ENCODE measurements around the gene TMEM9. TPM values are rescaled to one million over a fixed set of nuclear protein-coding genes. Genes with fewer than 3 reads are reported as not detected.

Gene TMEM9
- total RNA-seq, 6 experiments from 2014 or later, result 27.0 to 47.4 (median 35.6) TPM

GRCh38 chr1:201116091-201116490 is 38.2 kb downstream of the TMEM9 start:
- Histone ChIP-seq H3K27ac (no peak overlapping the region), H3K9me3 (no peaks in the 10 kb centered on the region), H3K4me1 (no peaks in the 10 kb centered on the region), H3K4me3 (no peak overlapping the region), H3K27me3 (no peaks in the 10 kb centered on the region), H3K36me3 (no peaks in the 10 kb centered on the region)
- TF ChIP-seq POLR2A (IDR thresholded peaks at IDR 0.05) (no peak), CTCF (IDR thresholded peaks at IDR 0.05) (no peak)
- ATAC-seq (no peak), DNase-seq (no peak)
- WGBS (ENCODE audit: insufficient coverage, low coverage, low lambda C conversion rate, missing lambda C conversion rate), result no CpG with 5 or more reads among the region's 2 CpGs
- intact Hi-C loops (cut with DNase I), result loop anchor here in 1 of 2 donors (10.0 kb wide), 1 partner anchor 141 kb away; no protein-coding TSS in a partner anchor

- no peak for TF ChIP-seq POLR2A (IDR thresholded peaks at IDR 0.05)
- no peak for TF ChIP-seq CTCF (IDR thresholded peaks at IDR 0.05)
- H3K36me3 ChIP-seq, result no peaks in the 10 kb centered on the region
- ATAC-seq (no peak), DNase-seq (no peak)
- H3K27me3 ChIP-seq, result no peaks in the 10 kb centered on the region
- 100% methylated on average over 3 of the region's 25 CpGs for WGBS (ENCODE audit: insufficient coverage, low coverage, low lambda C conversion rate, missing lambda C conversion rate)
- H3K27ac ChIP-seq, result no peak overlapping the region
- H3K9me3 ChIP-seq, result no peaks in the 10 kb centered on the region
- H3K4me3 ChIP-seq, result no peak overlapping the region
- H3K4me1 ChIP-seq, result no peaks in the 10 kb centered on the region
- intact Hi-C loops (cut with DNase I), result loop anchor here in 1 of 2 donors (10.0 kb wide), 1 partner anchor 141 kb away; no protein-coding TSS in a partner anchor
Observed at GRCh38 chr1:201115390-201115937, 38.8 kb downstream of the TMEM9 start.

- Histone ChIP-seq H3K4me1 (no peaks in the 10 kb centered on the region), H3K27me3 (no peaks in the 10 kb centered on the region), H3K9me3 (no peaks in the 10 kb centered on the region), H3K4me3 (peak overlapping the region; percentile 49 to 57 (median 51)), H3K36me3 (no peaks in the 10 kb centered on the region), H3K27ac (no peak overlapping the region)
- TF ChIP-seq POLR2A (IDR thresholded peaks at IDR 0.05), result no peak
- peak; percentile 77 to 83 (median 80) for TF ChIP-seq CTCF (IDR thresholded peaks at IDR 0.05)
- intact Hi-C loops (cut with DNase I), result loop anchor here (5.0 to 10.0 kb wide), 2 partner anchors 140 to 142 kb away; no protein-coding TSS in a partner anchor
- ATAC-seq, result peak; percentile 97 to 99 (median 98)
- WGBS (ENCODE audit: insufficient coverage, low coverage, low lambda C conversion rate, missing lambda C conversion rate), result 1% methylated on average over 14 of the region's 88 CpGs
- peak; percentile 83 to 86 (median 84) for DNase-seq
Observed at GRCh38 chr1:201114245-201115131, 39.8 kb downstream of the TMEM9 start.

GRCh38 chr1:201113451-201114244 is 40.6 kb downstream of the TMEM9 start:
- Histone ChIP-seq H3K4me3 (peak overlapping the region in 1 of 3 donors; percentile 51), H3K27me3 (no peaks in the 10 kb centered on the region), H3K27ac (no peak overlapping the region), H3K36me3 (no peaks in the 10 kb centered on the region), H3K9me3 (no peaks in the 10 kb centered on the region), H3K4me1 (no peaks in the 10 kb centered on the region)
- DNase-seq, result no peak
- no peak for ATAC-seq
- intact Hi-C loops (cut with DNase I), result loop anchor here (5.0 to 10.0 kb wide), 2 partner anchors 139 to 141 kb away; no protein-coding TSS in a partner anchor
- WGBS (ENCODE audit: insufficient coverage, low coverage, low lambda C conversion rate, missing lambda C conversion rate), result 42% methylated on average over 9 of the region's 17 CpGs
- no peak for TF ChIP-seq CTCF (IDR thresholded peaks at IDR 0.05)
- TF ChIP-seq POLR2A (IDR thresholded peaks at IDR 0.05), result no peak
